ENCODE data around the gene CCDC32. TPM values are rescaled to one million over a fixed set of nuclear protein-coding genes. Genes with fewer than 3 reads are reported as not detected.

The CCDC32 gene
- total and polyA plus RNA-seq, 2 of the 13 experiments (the other 11 are each of a cell fraction or from before 2014, with no cell fraction given), result 10.8 to 23.2 TPM

- CTCF ChIA-PET (ENCODE audit: low intra/inter-chr PET ratio, low total read pairs), result no interaction called here
- no peak for FAIRE-seq
- in situ Hi-C loops (cut with HindIII; ENCODE audit: extremely low pct_ligation_motif_present, low pct_unique_long_range_greater_than_20kb), result no loop called here
These were observed 25.9 kb downstream of the CCDC32 start for GRCh38 chr15:40538976-40539375.

GRCh38 chr15:40536501-40536900, 28.3 kb downstream of the CCDC32 start:
- DNase-seq (ENCODE audit: low spot score) (no peak), FAIRE-seq (no peak), ATAC-seq (no peak)
- no peaks in the 10 kb centered on the region for H3K9me3 ChIP-seq (ENCODE audit: low read length)
- intact Hi-C loops (cut with micrococcal nuclease; ENCODE audit: unreplicated experiment) (no loop called here), in situ Hi-C loops (cut with HindIII; ENCODE audit: extremely low pct_ligation_motif_present, low pct_unique_long_range_greater_than_20kb) (no loop called here)
- no peak for TF ChIP-seq DNMT1 (CRISPR knock-in tag; IDR thresholded peaks at IDR 0.05)
- TF ChIP-seq ZNF792 (CRISPR knock-in tag; IDR thresholded peaks at IDR 0.05), result no peak
- no peak for TF ChIP-seq CBX2 (IDR thresholded peaks at IDR 0.05; ENCODE audit: low read depth, low read length)
- TF ChIP-seq CBX2 (CRISPR knock-in tag; IDR thresholded peaks at IDR 0.05; ENCODE audit: low read depth), result no peak
- no peak for TF ChIP-seq MED13 (CRISPR knock-in tag; IDR thresholded peaks at IDR 0.05)
- TF ChIP-seq KDM2A (CRISPR knock-in tag; IDR thresholded peaks at IDR 0.05; ENCODE audit: borderline replicate concordance, low read depth), result no peak
- no peak for TF ChIP-seq ARNT2 (CRISPR knock-in tag; IDR thresholded peaks at IDR 0.05; ENCODE audit: low read depth)
- TF ChIP-seq, protein P1, sequence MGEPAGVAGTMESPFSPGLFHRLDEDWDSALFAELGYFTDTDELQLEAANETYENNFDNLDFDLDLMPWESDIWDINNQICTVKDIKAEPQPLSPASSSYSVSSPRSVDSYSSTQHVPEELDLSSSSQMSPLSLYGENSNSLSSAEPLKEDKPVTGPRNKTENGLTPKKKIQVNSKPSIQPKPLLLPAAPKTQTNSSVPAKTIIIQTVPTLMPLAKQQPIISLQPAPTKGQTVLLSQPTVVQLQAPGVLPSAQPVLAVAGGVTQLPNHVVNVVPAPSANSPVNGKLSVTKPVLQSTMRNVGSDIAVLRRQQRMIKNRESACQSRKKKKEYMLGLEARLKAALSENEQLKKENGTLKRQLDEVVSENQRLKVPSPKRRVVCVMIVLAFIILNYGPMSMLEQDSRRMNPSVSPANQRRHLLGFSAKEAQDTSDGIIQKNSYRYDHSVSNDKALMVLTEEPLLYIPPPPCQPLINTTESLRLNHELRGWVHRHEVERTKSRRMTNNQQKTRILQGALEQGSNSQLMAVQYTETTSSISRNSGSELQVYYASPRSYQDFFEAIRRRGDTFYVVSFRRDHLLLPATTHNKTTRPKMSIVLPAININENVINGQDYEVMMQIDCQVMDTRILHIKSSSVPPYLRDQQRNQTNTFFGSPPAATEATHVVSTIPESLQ (CRISPR knock-in tag; conservative IDR thresholded peaks at IDR 0.05), result no peak
- no peak for TF ChIP-seq ZKSCAN1 (IDR thresholded peaks at IDR 0.05; ENCODE audit: low read length)
- no peak for TF ChIP-seq SP1 (IDR thresholded peaks at IDR 0.05)
- TF ChIP-seq SP1 (CRISPR knock-in tag; IDR thresholded peaks at IDR 0.05), result no peak
- TF ChIP-seq NFKB2 (CRISPR knock-in tag; IDR thresholded peaks at IDR 0.05; ENCODE audit: borderline replicate concordance), result no peak
- TF ChIP-seq CENPBD1 (CRISPR knock-in tag; IDR thresholded peaks at IDR 0.05; ENCODE audit: borderline replicate concordance, low read depth), result no peak
- TF ChIP-seq KAT2B (IDR thresholded peaks at IDR 0.05; ENCODE audit: borderline replicate concordance, low read depth, low read length), result no peak
- TF ChIP-seq ZSCAN25 (CRISPR knock-in tag; IDR thresholded peaks at IDR 0.05), result no peak
- no peak overlapping the region for H3K4me3 ChIP-seq (replicated peaks in 1 of 3; ENCODE audit: insufficient read depth in 1 of 3, low read depth in 2 of 3, low read length in 3 of 3)
- no peaks in the 10 kb centered on the region for H3K36me3 ChIP-seq (replicated peaks in 1 of 2; ENCODE audit: control insufficient read depth in 1 of 2, insufficient read depth in 2 of 2, low read length in 2 of 2)
- H3K79me2 ChIP-seq (ENCODE audit: insufficient read depth, low read length), result no peaks in the 10 kb centered on the region
- BruUV-seq (replicated peaks), result no TSS peak
- no peak overlapping the region for H3K4me2 ChIP-seq (ENCODE audit: low read depth, low read length)
- no peak overlapping the region for H2AFZ ChIP-seq (ENCODE audit: low read length)
- 60% methylated on average over 5 of the region's 5 CpGs for WGBS (ENCODE audit: low lambda C conversion rate)
- H4K20me1 ChIP-seq (ENCODE audit: insufficient read depth, low read length), result no peaks in the 10 kb centered on the region
- H3K9ac ChIP-seq (ENCODE audit: insufficient read depth, low read depth, low read length), result no peak overlapping the region
- no peaks in the 10 kb centered on the region for H3K4me1 ChIP-seq (ENCODE audit: insufficient read depth, low read length)
- no peak overlapping the region for H3K27ac ChIP-seq (ENCODE audit: extremely low read length, insufficient read depth, low read length)
- ChIA-PET POLR2A (no interaction called here), CTCF (ENCODE audit: low intra/inter-chr PET ratio, low total read pairs) (no interaction called here)
- no peaks in the 10 kb centered on the region for H3K27me3 ChIP-seq (ENCODE audit: control insufficient read depth in 1 of 2, insufficient read depth in 2 of 2, low read length in 2 of 2)

More at GRCh38 chr15:40538976-40539375, 25.9 kb downstream of the CCDC32 start:
- H3K9ac ChIP-seq (ENCODE audit: insufficient read depth, low read depth, low read length), result no peak overlapping the region
- H3K36me3 ChIP-seq (replicated peaks in 1 of 2; ENCODE audit: control insufficient read depth in 1 of 2, insufficient read depth in 2 of 2, low read length in 2 of 2), result no peaks in the 10 kb centered on the region
- BruUV-seq (replicated peaks), result no TSS peak
- no peaks in the 10 kb centered on the region for H4K20me1 ChIP-seq (ENCODE audit: insufficient read depth, low read length)
- no peaks in the 10 kb centered on the region for H3K27me3 ChIP-seq (ENCODE audit: control insufficient read depth in 1 of 2, insufficient read depth in 2 of 2, low read length in 2 of 2)
- DNase-seq (ENCODE audit: low spot score) (no peak), ATAC-seq (no peak)
- no peaks in the 10 kb centered on the region for H3K9me3 ChIP-seq (ENCODE audit: low read length)
- H3K79me2 ChIP-seq (ENCODE audit: insufficient read depth, low read length), result no peaks in the 10 kb centered on the region
- H3K4me3 ChIP-seq (replicated peaks in 1 of 3; ENCODE audit: insufficient read depth in 1 of 3, low read depth in 2 of 3, low read length in 3 of 3), result no peak overlapping the region
- H3K27ac ChIP-seq (ENCODE audit: extremely low read length, insufficient read depth, low read length), result no peak overlapping the region
- intact Hi-C loops (cut with micrococcal nuclease; ENCODE audit: unreplicated experiment), result no loop called here
- H3K4me1 ChIP-seq (ENCODE audit: insufficient read depth, low read length), result no peaks in the 10 kb centered on the region
- POLR2A ChIA-PET, result no interaction called here
- TF ChIP-seq RFX1 (IDR thresholded peaks at IDR 0.05) (peak; percentile 38; the same call in 1 of the 2 replicates), TBP (CRISPR knock-in tag; IDR thresholded peaks at IDR 0.05) (no peak)
- H2AFZ ChIP-seq (ENCODE audit: low read length), result no peak overlapping the region
- no peak overlapping the region for H3K4me2 ChIP-seq (ENCODE audit: low read depth, low read length)
- 92% methylated on average over 6 of the region's 6 CpGs for WGBS (ENCODE audit: low lambda C conversion rate)
